Ishikawa (cell line): ENCODE results near the gene PRR20G.

Experiments
- CEBPB ChIP-seq: IDR thresholded peaks from 2 replicates; pipeline ENCODE4 v1.6.1; 2012
- CREB1 ChIP-seq: IDR thresholded peaks from 2 replicates; pipeline ENCODE4 v1.6.1; 2012; ENCODE audit warnings: low read depth
- EP300 ChIP-seq: IDR thresholded peaks from 2 replicates; pipeline ENCODE4 v1.6.1; 2012; ENCODE audit warnings: borderline replicate concordance
- RAD21 ChIP-seq: IDR thresholded peaks from 2 replicates; pipeline ENCODE4 v1.6.1; 2012; ENCODE audit warnings: low read depth
- TAF1 ChIP-seq: IDR thresholded peaks from 2 replicates; pipeline ENCODE4 v1.6.1; 2012; ENCODE audit warnings: low read depth, mild to moderate bottlenecking
- TEAD4 ChIP-seq: IDR thresholded peaks from 2 replicates; pipeline ENCODE4 v1.6.1; 2012
- YY1 ChIP-seq: IDR thresholded peaks from 2 replicates; pipeline ENCODE4 v1.6.1; 2012; ENCODE audit warnings: low read depth
- TF ChIP-seq, protein P1 (sequence below): IDR thresholded peaks from 2 replicates; pipeline ENCODE4 v1.6.1; 2012; ENCODE audit warnings: low read depth, mild to moderate bottlenecking
- TF ChIP-seq, protein P2 (sequence below): IDR thresholded peaks from 2 replicates; pipeline ENCODE4 v1.6.1; 2012

DNA sequence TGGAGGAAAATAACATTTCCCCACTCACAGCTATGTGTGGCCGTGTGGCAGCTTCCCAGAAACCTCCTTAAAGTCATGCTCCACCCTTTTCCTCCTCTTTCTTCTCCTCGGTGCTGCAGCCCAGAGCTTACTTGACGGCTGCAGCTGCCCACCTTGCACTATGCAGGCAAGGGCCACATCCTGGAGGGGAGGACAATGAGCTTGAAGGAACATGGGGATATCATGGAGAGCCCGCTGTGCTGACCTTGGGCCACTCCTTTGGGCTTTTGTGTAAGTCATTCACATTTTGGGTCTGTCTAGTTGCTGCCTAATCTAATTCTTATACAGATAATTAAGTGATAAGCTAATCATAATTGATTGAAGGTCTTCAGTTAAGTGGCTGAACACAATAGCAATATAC is 28.0 kb downstream of the PRR20G start:
- TF ChIP-seq, protein P1, sequence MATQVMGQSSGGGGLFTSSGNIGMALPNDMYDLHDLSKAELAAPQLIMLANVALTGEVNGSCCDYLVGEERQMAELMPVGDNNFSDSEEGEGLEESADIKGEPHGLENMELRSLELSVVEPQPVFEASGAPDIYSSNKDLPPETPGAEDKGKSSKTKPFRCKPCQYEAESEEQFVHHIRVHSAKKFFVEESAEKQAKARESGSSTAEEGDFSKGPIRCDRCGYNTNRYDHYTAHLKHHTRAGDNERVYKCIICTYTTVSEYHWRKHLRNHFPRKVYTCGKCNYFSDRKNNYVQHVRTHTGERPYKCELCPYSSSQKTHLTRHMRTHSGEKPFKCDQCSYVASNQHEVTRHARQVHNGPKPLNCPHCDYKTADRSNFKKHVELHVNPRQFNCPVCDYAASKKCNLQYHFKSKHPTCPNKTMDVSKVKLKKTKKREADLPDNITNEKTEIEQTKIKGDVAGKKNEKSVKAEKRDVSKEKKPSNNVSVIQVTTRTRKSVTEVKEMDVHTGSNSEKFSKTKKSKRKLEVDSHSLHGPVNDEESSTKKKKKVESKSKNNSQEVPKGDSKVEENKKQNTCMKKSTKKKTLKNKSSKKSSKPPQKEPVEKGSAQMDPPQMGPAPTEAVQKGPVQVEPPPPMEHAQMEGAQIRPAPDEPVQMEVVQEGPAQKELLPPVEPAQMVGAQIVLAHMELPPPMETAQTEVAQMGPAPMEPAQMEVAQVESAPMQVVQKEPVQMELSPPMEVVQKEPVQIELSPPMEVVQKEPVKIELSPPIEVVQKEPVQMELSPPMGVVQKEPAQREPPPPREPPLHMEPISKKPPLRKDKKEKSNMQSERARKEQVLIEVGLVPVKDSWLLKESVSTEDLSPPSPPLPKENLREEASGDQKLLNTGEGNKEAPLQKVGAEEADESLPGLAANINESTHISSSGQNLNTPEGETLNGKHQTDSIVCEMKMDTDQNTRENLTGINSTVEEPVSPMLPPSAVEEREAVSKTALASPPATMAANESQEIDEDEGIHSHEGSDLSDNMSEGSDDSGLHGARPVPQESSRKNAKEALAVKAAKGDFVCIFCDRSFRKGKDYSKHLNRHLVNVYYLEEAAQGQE = no peak
- TF ChIP-seq RAD21 (no peak), CEBPB (no peak), EP300 (no peak), YY1 (no peak), TAF1 (no peak), TEAD4 (no peak), CREB1 (no peak)
- TF ChIP-seq, protein P2, sequence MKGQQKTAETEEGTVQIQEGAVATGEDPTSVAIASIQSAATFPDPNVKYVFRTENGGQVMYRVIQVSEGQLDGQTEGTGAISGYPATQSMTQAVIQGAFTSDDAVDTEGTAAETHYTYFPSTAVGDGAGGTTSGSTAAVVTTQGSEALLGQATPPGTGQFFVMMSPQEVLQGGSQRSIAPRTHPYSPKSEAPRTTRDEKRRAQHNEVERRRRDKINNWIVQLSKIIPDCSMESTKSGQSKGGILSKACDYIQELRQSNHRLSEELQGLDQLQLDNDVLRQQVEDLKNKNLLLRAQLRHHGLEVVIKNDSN = no peak
